GM19043 (cell line): Measurements from ENCODE around the gene CASP4.
"Not testable (repeated sequence)": the region's sequence is repeated elsewhere in the genome, so short reads cannot be mapped to it uniquely, and the experiment has no call there.

ENCODE experiments used
- ATAC-seq: cut with Tn5 transposase; IDR thresholded peaks from one replicate; pipeline ENCODE4 v1.9.1; 2021; ENCODE audit warnings: low read depth; ENCODE audit not compliant: unreplicated experiment

CASP4 gene

DNA sequence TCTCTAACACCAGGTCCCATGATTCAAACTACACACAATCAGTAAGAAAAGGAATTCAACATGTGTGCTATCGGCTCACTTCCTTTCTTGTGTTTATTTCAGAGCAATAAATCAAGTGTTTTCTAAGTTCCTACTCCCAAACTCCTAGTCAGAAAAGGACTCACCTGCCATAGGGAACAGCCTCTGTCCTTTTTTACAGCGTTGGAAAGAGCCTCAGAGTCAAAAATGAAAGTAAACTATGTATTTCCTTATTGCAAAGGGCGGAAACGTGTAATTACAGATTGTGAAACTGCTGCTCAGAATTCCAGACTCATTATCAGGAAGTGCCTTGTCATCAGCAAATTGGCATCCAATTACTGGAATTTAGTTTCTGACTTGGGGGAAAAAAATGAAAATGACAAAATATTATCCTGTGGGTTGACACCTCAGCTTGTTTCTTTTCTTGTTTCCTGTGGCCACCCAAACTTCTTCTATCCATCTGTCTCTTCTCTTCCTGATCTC lies at the start of gene CASP4:
CASP4 (minus strand) TSS at position 220 of the 501 bp plus-strand sequence; CDS start at position 171, 49 bp downstream.
- peak; percentile 83 for ATAC-seq

- no peak for ATAC-seq
These were observed 39.1 kb upstream of the CASP4 start for GRCh38 chr11:105007463-105007862.

DNA sequence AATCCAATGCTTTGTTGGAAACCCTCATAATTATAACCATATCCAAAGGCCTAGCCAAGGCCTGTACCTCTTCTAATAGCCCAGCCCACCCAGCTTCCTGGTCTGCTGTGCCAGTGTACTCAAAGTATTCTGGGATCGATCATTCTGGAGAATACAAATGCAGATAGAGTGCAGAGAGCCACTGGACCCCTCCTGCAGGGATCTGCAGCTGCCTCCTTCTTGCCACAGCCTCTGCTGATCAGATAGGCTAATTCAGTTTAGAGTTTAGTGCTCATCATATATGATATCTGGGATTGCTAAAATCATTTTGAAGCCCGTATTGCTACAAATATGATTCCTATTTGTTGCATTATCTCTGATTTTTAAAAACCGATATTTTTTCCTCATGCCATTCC lies 37.1 kb upstream of the CASP4 start:
- no peak for ATAC-seq

GRCh38 chr11:105004021-105004420 lies 35.6 kb upstream of the CASP4 start:
- no peak for ATAC-seq

GRCh38 chr11:105003151-105003550 lies 34.8 kb upstream of the CASP4 start:
- no peak for ATAC-seq

- peak; percentile 83 for ATAC-seq
These were observed 32.4 kb upstream of the CASP4 start for GRCh38 chr11:105000797-105001196.

- ATAC-seq: no peak
These were observed 31.8 kb upstream of the CASP4 start for GRCh38 chr11:105000167-105000566.

GRCh38 chr11:104999721-105000120 lies 31.3 kb upstream of the CASP4 start:
- no peak for ATAC-seq

GRCh38 chr11:104997288-104997687 lies 28.9 kb upstream of the CASP4 start:
- no peak for ATAC-seq

- no peak for ATAC-seq
These were observed 26.6 kb upstream of the CASP4 start for GRCh38 chr11:104995001-104995408.

DNA sequence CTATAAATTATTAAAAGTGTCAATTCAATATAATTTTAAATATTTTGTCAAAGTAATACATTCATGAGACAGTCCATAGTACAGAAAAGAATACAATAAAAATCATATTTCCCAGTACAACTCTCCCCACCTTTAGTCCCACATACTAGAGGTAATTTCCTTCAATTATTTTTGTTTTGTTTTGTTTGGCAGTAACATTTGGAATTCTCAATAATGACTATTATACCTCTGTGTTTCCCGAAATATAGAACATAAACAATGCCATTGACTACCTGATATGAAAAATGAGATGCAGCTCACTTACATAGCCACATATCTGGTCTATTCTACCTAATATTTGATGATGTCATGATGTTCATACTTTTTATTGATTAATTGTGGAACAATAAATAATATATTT lies 24.4 kb upstream of the CASP4 start:
- ATAC-seq: no peak

DNA sequence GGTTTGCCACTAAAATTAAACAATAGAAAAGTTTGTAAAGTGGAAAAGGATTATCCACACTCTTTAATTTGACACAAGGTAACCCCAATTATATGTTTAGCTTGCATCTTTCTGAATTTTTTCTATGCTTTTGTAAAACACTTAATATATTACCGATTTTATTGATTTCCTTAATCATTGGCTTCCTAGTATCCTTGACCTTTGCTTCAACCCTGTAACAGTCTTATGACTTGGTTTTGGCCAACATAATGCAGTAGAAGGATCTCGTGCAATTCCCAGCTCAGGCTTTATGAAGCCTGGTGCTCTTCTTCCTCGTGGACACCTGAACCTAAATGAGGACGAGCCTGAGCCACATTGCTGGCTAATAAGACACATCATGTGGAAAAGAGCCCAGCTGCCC lies 23.6 kb upstream of the CASP4 start:
- ATAC-seq: no peak

DNA sequence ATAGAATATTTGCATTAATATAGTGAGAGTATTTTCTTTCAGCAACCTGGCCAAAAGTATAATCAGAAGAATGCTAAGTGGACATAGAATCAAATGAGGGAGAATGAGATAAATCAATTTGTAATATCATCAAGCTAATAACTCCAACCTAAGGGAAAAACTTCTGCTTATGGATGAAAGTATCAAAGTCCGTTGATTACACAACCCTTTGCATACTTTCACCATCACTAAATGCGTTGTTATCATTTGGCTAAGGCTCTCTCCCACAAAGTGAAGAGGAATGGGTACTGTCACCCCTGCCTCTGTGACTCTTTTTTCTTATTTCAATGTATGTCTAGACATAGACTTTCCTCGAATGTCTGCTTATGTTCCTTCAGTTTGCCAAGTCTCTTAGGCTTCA lies 16.4 kb upstream of the CASP4 start:
- no peak for ATAC-seq

DNA sequence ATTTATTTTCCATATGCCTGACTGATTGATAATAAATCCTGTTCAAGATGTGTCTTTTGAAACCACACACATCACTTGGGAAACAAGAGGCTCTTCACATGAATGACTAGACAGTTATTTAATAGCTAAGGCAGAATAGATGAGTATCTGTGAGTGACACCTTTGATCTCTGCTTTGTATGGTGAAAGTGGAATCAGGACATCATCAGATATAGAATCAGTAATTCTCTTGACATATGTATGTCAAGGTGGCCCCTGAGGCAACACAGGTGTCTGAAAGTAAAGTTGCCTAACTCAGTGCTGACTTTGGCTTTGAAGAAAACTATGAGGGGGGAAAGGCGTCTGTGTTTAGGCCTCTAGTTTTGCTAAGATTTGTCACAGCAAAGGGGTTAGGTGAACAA lies 11.5 kb upstream of the CASP4 start:
- ATAC-seq: no peak

DNA sequence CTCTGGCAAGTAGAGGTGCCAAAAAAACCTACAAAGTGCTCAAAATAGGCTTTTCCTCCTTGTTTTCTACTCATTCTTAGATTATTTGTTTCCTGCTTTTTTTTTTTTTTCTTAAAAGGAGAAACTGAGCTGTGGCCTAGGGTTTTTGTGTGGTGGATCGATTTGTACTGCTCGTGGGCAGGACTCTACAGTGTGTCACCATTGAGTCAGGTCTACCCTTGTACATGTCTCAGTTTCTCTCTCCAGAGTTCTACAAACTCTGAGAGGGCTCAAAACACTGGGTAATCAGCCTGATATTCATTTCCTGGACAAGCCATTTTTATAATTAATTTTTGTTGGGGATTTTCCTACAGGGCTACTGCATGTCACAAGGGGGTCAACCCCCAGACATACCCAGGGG lies 5.2 kb upstream of the CASP4 start:
- ATAC-seq: no peak

GRCh38 chr11:104972924-104973323 lies 4.5 kb upstream of the CASP4 start:
- ATAC-seq: not testable (repeated sequence)

GRCh38 chr11:104970756-104971155 lies 2.4 kb upstream of the CASP4 start:
- ATAC-seq: no peak

DNA sequence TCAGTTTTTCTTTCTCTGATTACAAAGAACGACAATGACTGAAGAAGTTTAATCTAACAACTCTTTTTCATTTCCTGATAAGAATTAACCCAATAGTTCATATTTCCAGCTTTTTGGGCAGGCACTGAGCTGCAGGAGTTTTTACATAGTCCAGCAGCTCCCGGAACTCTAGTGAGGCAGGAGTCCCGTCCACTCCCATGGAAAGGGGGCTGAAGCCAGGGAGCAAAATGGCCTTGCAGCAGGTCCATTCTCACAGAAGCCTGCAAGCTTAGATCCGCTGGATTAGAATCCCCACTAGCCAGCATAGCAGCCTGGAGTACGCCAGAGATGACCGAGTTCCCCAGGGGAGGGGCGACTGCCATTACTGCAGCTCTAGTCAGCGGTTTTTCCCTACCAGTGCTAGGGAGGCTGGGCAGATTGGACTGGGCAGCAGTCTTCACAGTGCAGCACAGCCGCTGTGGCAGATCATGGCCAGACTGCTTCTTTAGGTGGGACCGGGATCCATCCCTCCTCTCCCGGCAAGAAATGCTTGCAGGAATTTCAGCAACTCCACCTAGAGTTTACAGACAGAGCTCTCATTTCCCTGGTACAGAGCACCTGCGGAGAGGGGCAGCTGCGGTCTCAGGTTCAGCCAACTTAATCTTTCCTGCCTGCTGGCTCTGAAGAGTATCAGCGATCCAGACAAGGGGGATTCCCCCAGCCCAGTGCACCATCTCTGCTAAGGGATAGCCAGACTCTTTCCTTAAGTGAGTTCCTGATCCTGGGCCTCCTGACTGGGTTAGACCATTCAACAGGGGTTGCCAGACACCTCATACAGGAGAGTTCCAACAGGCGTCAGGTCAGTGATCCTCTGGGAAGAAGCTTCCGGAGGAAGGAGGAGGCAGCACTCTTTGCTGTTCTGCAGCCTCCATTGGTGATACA lies 742 bp upstream of the CASP4 start:
- ATAC-seq: no peak

GRCh38 chr11:104967534-104968354 lies 630 bp downstream of the CASP4 start:
- ATAC-seq: peak; percentile 15

DNA sequence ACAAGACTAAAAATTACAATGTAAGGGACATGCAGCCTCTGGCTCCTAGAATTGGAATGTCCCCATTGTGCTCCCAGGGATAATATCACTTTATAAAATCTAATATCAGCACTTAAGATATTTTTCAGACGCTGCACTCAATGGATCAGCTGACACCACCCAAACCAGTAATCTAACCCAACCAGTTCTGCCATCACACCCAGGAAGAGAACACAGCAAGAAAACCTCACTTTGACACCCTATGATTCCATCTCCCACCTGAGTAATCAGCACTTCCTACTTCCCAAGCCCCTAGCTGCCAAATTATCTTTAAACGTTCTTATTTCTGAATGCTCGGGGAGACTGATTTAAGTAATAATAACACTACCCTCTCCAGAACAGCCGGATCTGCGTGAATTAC lies 2.6 kb downstream of the CASP4 start:
- no peak for ATAC-seq

DNA sequence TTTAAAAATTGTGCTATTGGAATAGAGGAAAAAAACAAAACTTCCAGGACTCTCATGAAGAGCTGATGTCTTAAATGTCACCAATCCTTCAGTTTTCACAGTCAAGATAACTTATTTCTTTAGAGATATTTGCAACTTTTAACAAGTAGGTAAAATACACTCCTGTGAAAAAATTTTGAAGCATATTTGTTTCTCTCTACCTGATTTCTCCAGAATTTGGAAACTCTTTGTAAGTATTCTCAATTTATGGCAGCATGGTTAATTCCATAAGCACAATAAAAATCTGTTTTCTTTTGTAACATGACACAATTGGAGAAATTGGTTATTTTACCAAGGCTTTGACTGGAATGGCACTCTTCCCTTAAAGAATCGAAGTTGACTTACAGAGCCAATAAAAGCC lies 4.1 kb downstream of the CASP4 start:
- ATAC-seq: no peak
